HEK293 (cell line): Measurements from ENCODE around the gene TBC1D30.

ENCODE experiments used
- CTCF ChIA-PET: fragments of 350-600 bp; formaldehyde crosslinking; extraction: SDS; loops from one replicate; lab custom pipeline; 2021; ENCODE audit warnings: antibody characterized with exemption; lab: Yijun Ruan, JAX
- POLR2A ChIA-PET: fragments of 300-600 bp; formaldehyde crosslinking; extraction: SDS; loops from one replicate; lab custom pipeline; 2020; ENCODE audit warnings: antibody characterized with exemption, inconsistent platforms; lab: Yijun Ruan, JAX
- H3K27ac ChIP-seq: fragments of 200-500 bp; sonication (Bioruptor generic); 2 replicates; pipeline ENCODE4 v1.5.1; 2014; ENCODE audit warnings: low read depth, low read length, control low read depth, inconsistent platforms; ENCODE audit errors: extremely low read depth
- H3K36me3 ChIP-seq, 2 experiments: fragments of 200-500 bp in 1 of 2; sonication (Bioruptor generic) in 1 of 2; 1 replicate in 1 of 2; 2 replicates in 1 of 2; pipeline ENCODE4 v1.5.1; 2014 to 2017; ENCODE audit warnings: inconsistent platforms in 2 of 2, low read length in 2 of 2; ENCODE audit not compliant: control insufficient read depth in 2 of 2, insufficient read depth in 1 of 2
- H3K4me1 ChIP-seq: fragments of 200-500 bp; sonication (Bioruptor generic); 2 replicates; pipeline ENCODE4 v1.5.1; 2014; ENCODE audit warnings: mild to moderate bottlenecking, low read length, inconsistent platforms; ENCODE audit not compliant: control insufficient read depth, insufficient read depth
- H3K4me3 ChIP-seq: 2 replicates; pipeline ENCODE4 v1.5.1; 2011; ENCODE audit warnings: low read depth, mild to moderate bottlenecking, control low read depth, low read length, moderate library complexity
- H3K9me3 ChIP-seq: fragments of 200-500 bp; sonication (Bioruptor generic); 2 replicates; pipeline ENCODE4 v1.5.1; 2014; ENCODE audit warnings: low read depth, low read length, inconsistent platforms; ENCODE audit not compliant: control insufficient read depth, insufficient read depth
- HOXA7 ChIP-seq: sonication (generic); formaldehyde crosslinking; IDR thresholded peaks from 2 replicates; pipeline ENCODE4 v1.8.1; 2022; ENCODE audit warnings: missing genetic modification reagents, borderline replicate concordance
- HOXC10 ChIP-seq: sonication (generic); formaldehyde crosslinking; IDR thresholded peaks from 2 replicates; pipeline ENCODE4 v1.8.1; 2023; ENCODE audit warnings: mild to moderate bottlenecking, missing genetic modification reagents
- MEIS1 ChIP-seq: sonication (generic); formaldehyde crosslinking; IDR thresholded peaks from 2 replicates; pipeline ENCODE4 v1.8.1; 2022; ENCODE audit warnings: missing genetic modification reagents, mild to moderate bottlenecking, borderline replicate concordance
- SETDB1 ChIP-seq: IDR thresholded peaks from one replicate; pipeline ENCODE4 v1.6.1; 2017; ENCODE audit warnings: mild to moderate bottlenecking, low read length, moderate library complexity, mixed read lengths; ENCODE audit not compliant: insufficient read length
- ZNF121 ChIP-seq: fragments of 450-650 bp; formaldehyde crosslinking; IDR thresholded peaks from 2 replicates; pipeline ENCODE4 v1.5.1; 2016; ENCODE audit warnings: missing biosample characterization, missing genetic modification characterization
- ZNF24 ChIP-seq: fragments of 450-650 bp; formaldehyde crosslinking; IDR thresholded peaks from 2 replicates; pipeline ENCODE4 v1.5.1; 2016; ENCODE audit warnings: missing biosample characterization, missing genetic modification characterization
- ZNF335 ChIP-seq: fragments of 450-650 bp; formaldehyde crosslinking; conservative IDR thresholded peaks from 2 replicates; pipeline ENCODE4 v1.5.1; 2016; ENCODE audit warnings: missing biosample characterization, missing genetic modification characterization
- ZNF37A ChIP-seq: fragments of 450-650 bp; IDR thresholded peaks from 2 replicates; pipeline ENCODE4 v1.5.1; 2018; ENCODE audit warnings: missing biosample characterization, missing genetic modification characterization
- ZNF548 ChIP-seq: fragments of 450-650 bp; formaldehyde crosslinking; IDR thresholded peaks from 2 replicates; pipeline ENCODE4 v1.5.1; 2016; ENCODE audit warnings: missing biosample characterization, missing genetic modification characterization
- ZNF658 ChIP-seq: fragments of 450-650 bp; formaldehyde crosslinking; IDR thresholded peaks from 2 replicates; pipeline ENCODE4; 2016; ENCODE audit warnings: missing biosample characterization, missing genetic modification characterization
- ZNF660 ChIP-seq: fragments of 450-650 bp; IDR thresholded peaks from 2 replicates; pipeline ENCODE4 v1.5.1; 2018; ENCODE audit warnings: missing biosample characterization, mild to moderate bottlenecking, missing genetic modification characterization
- ZNF791 ChIP-seq: fragments of 450-650 bp; formaldehyde crosslinking; IDR thresholded peaks from 2 replicates; pipeline ENCODE4 v1.5.1; 2016; ENCODE audit warnings: missing biosample characterization, missing genetic modification characterization
- TF ChIP-seq, protein P1 (sequence below): fragments of 450-650 bp; formaldehyde crosslinking; IDR thresholded peaks from 2 replicates; pipeline ENCODE4 v1.5.1; 2016; ENCODE audit warnings: missing biosample characterization, missing genetic modification characterization
- TF ChIP-seq, protein P2 (sequence below): IDR thresholded peaks from 2 replicates; pipeline ENCODE4 v1.6.1; 2011; ENCODE audit warnings: mild to moderate bottlenecking, low read depth, low read length, borderline replicate concordance
- TF ChIP-seq, protein P3 (sequence below): fragments of 450-650 bp; formaldehyde crosslinking; conservative IDR thresholded peaks from 2 replicates; pipeline ENCODE4 v1.5.1; 2016; ENCODE audit warnings: low read depth, missing biosample characterization, missing genetic modification characterization
- TF ChIP-seq, protein P4 (sequence below): fragments of 450-650 bp; formaldehyde crosslinking; IDR thresholded peaks from 2 replicates; pipeline ENCODE4 v1.5.1; 2016; ENCODE audit warnings: missing biosample characterization, missing genetic modification characterization

Gene TBC1D30

DNA sequence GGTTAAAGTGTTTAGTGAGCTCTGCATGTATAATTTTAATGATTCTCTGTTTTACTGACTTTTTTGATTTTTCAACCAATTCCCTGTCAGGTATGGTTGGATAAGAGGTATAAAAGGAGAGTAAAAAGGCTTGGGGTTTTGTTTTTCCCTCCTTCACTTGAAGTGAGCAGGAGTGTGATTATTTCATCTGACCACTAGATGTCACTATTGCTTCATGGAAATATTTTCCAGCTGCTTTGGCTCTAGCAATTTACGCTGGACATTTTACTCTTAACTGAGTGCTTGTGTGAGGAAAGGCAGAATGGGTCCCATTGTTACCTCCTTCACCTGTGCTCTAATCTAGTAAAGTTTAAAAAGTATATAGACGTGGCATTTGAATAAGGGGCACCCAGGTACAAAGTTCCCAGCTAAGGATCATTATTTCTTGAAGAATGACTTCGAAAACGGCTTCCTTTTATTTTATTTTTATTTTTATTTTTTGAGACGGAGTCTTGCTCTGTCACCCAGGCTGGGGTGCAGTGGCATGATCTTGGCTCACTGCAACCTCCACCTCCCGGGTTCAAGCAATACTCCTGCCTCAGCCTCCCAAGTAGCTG is 66.5 kb downstream of the TBC1D30 start (continued):
- TF ChIP-seq, protein P1, sequence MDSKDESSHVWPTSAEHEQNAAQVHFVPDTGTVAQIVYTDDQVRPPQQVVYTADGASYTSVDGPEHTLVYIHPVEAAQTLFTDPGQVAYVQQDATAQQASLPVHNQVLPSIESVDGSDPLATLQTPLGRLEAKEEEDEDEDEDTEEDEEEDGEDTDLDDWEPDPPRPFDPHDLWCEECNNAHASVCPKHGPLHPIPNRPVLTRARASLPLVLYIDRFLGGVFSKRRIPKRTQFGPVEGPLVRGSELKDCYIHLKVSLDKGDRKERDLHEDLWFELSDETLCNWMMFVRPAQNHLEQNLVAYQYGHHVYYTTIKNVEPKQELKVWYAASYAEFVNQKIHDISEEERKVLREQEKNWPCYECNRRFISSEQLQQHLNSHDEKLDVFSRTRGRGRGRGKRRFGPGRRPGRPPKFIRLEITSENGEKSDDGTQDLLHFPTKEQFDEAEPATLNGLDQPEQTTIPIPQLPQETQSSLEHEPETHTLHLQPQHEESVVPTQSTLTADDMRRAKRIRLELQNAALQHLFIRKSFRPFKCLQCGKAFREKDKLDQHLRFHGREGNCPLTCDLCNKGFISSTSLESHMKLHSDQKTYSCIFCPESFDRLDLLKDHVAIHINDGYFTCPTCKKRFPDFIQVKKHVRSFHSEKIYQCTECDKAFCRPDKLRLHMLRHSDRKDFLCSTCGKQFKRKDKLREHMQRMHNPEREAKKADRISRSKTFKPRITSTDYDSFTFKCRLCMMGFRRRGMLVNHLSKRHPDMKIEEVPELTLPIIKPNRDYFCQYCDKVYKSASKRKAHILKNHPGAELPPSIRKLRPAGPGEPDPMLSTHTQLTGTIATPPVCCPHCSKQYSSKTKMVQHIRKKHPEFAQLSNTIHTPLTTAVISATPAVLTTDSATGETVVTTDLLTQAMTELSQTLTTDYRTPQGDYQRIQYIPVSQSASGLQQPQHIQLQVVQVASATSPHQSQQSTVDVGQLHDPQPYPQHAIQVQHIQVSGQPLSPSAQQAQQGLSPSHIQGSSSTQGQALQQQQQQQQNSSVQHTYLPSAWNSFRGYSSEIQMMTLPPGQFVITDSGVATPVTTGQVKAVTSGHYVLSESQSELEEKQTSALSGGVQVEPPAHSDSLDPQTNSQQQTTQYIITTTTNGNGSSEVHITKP (tag by site-specific recombination), result no peak
- TF ChIP-seq ZNF660 (tag by site-specific recombination) (0 out of 2 replicates have a peak, but pooled peaks have one; percentile 50), ZNF24 (no peak), ZNF791 (tag by site-specific recombination) (no peak), ZNF37A (tag by site-specific recombination) (no peak), ZNF658 (tag by site-specific recombination) (no peak), HOXA7 (CRISPR knock-in tag) (no peak), SETDB1 (no peak)

DNA sequence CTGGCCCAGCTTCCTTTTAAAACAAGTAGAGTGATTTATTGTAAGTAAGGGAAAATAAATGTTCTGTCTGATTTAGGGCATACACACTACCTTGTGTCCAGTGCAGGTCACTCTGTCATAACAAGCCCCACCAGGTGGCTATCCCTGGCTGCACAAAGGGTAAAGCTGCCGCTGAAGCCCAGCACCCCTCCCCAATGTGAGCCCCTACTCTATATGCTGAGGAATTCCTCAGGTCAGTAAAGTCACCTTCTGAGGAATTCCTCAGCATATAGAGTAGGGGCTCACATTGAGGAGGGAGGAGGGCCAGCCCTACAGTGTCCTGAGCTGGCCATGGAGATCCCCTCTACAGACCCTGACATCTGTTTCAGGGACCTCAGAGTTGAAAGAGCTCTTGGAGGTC is 67.2 kb downstream of the TBC1D30 start:
- no peaks in the 10 kb centered on the region for H3K9me3 ChIP-seq
- POLR2A ChIA-PET, result no interaction called here
- H3K4me3 ChIP-seq, result no peak overlapping the region
- no peaks in the 10 kb centered on the region for H3K36me3 ChIP-seq
- TF ChIP-seq ZNF658 (tag by site-specific recombination) (no peak), HOXA7 (CRISPR knock-in tag) (no peak)
- H3K4me1 ChIP-seq, result no peaks in the 10 kb centered on the region
- CTCF ChIA-PET, result interaction anchor here (0.6 to 4.8 kb wide), 33 partner anchors 8 to 1969 kb away, joined by 3 to 20 read pairs (median 4); no protein-coding TSS in a partner anchor
- no peak overlapping the region for H3K27ac ChIP-seq

DNA sequence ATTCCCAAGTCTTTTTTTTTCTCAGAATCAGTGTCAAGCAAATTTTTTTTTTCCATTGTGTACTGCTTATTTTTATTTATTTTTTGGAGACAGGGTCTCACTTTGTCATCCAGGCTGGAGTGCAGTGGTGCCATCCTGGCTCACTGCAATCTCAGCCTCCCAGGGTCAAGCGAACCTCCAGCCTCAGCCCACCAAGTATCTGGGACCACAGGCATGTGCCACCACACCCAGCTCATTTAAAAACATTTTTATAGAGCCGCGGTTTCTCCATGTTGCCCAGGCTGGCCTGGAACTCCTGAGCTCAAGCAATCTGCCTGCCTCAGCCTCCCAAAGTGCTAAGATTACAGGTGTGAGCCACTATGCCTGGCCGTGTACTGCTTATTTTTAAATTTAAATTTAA is 68.1 kb downstream of the TBC1D30 start:
- POLR2A ChIA-PET, result no interaction called here
- Histone ChIP-seq H3K4me3 (no peak overlapping the region), H3K4me1 (no peaks in the 10 kb centered on the region), H3K27ac (no peak overlapping the region), H3K9me3 (no peaks in the 10 kb centered on the region), H3K36me3 (no peaks in the 10 kb centered on the region)
- CTCF ChIA-PET, result interaction anchor here (0.7 to 4.8 kb wide), 6 partner anchors 9 to 340 kb away, joined by 3 to 20 read pairs (median 4); no protein-coding TSS in a partner anchor
- TF ChIP-seq, protein P2, sequence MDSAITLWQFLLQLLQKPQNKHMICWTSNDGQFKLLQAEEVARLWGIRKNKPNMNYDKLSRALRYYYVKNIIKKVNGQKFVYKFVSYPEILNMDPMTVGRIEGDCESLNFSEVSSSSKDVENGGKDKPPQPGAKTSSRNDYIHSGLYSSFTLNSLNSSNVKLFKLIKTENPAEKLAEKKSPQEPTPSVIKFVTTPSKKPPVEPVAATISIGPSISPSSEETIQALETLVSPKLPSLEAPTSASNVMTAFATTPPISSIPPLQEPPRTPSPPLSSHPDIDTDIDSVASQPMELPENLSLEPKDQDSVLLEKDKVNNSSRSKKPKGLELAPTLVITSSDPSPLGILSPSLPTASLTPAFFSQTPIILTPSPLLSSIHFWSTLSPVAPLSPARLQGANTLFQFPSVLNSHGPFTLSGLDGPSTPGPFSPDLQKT, result no peak
- no peak for TF ChIP-seq MEIS1
- TF ChIP-seq, protein P3, sequence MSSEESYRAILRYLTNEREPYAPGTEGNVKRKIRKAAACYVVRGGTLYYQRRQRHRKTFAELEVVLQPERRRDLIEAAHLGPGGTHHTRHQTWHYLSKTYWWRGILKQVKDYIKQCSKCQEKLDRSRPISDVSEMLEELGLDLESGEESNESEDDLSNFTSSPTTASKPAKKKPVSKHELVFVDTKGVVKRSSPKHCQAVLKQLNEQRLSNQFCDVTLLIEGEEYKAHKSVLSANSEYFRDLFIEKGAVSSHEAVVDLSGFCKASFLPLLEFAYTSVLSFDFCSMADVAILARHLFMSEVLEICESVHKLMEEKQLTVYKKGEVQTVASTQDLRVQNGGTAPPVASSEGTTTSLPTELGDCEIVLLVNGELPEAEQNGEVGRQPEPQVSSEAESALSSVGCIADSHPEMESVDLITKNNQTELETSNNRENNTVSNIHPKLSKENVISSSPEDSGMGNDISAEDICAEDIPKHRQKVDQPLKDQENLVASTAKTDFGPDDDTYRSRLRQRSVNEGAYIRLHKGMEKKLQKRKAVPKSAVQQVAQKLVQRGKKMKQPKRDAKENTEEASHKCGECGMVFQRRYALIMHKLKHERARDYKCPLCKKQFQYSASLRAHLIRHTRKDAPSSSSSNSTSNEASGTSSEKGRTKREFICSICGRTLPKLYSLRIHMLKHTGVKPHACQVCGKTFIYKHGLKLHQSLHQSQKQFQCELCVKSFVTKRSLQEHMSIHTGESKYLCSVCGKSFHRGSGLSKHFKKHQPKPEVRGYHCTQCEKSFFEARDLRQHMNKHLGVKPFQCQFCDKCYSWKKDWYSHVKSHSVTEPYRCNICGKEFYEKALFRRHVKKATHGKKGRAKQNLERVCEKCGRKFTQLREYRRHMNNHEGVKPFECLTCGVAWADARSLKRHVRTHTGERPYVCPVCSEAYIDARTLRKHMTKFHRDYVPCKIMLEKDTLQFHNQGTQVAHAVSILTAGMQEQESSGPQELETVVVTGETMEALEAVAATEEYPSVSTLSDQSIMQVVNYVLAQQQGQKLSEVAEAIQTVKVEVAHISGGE (tag by site-specific recombination), result no peak
- no peak for TF ChIP-seq ZNF335 (tag by site-specific recombination)
- no peak for TF ChIP-seq ZNF548 (tag by site-specific recombination)
- no peak for TF ChIP-seq HOXC10 (CRISPR knock-in tag)
- no peak for TF ChIP-seq ZNF121 (tag by site-specific recombination)
- TF ChIP-seq, protein P4, sequence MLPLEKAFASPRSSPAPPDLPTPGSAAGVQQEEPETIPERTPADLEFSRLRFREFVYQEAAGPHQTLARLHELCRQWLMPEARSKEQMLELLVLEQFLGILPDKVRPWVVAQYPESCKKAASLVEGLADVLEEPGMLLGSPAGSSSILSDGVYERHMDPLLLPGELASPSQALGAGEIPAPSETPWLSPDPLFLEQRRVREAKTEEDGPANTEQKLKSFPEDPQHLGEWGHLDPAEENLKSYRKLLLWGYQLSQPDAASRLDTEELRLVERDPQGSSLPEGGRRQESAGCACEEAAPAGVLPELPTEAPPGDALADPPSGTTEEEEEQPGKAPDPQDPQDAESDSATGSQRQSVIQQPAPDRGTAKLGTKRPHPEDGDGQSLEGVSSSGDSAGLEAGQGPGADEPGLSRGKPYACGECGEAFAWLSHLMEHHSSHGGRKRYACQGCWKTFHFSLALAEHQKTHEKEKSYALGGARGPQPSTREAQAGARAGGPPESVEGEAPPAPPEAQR (tag by site-specific recombination), result no peak
- TF ChIP-seq, all 188 proteins: peak for 0
